GM13976 (cell line): ENCODE results near the gene EGLN1.

Experiments used
- DNase-seq: peaks from one replicate; pipeline ENCODE4 v3.0.0; 2012; ENCODE audit warnings: low spot score
- CTCF ChIP-seq: IDR thresholded peaks from 2 replicates; pipeline ENCODE4 v1.5.1; 2012; ENCODE audit warnings: borderline replicate concordance, mild to moderate bottlenecking; ENCODE audit not compliant: insufficient read depth; ENCODE audit errors: extremely low read depth, missing control alignments, control extremely low read depth
- in situ Hi-C: fragments of 300-500 bp; cut with MboI; formaldehyde crosslinking; loops from one replicate; pipeline ENCODE4 v1.12.0; 2022; ENCODE audit warnings: low sequenced_read_pairs, mixed read lengths, inconsistent platforms; ENCODE audit not compliant: unreplicated experiment

EGLN1 gene

GRCh38 chr1:231363624-231364023 lies 58.5 kb downstream of the EGLN1 start:
- TF ChIP-seq CTCF = no peak
- in situ Hi-C loops = no loop called here
- no peak for DNase-seq

- in situ Hi-C loops = no loop called here
- TF ChIP-seq CTCF = no peak
- no peak for DNase-seq
Observed at GRCh38 chr1:231362325-231362724, 59.8 kb downstream of the EGLN1 start.

- TF ChIP-seq CTCF = no peak
- no peak for DNase-seq
- in situ Hi-C loops = loop anchor here (5.0 kb wide), 1 partner anchor 228 kb away; no protein-coding TSS in a partner anchor
Observed at GRCh38 chr1:231359113-231359512, 63.0 kb downstream of the EGLN1 start.

GRCh38 chr1:231357831-231358354 lies 64.2 kb downstream of the EGLN1 start:
- DNase-seq = peak; percentile 68
- TF ChIP-seq CTCF = peak; percentile 67

GRCh38 chr1:231357187-231357772 lies 64.8 kb downstream of the EGLN1 start:
- no peak for TF ChIP-seq CTCF
- in situ Hi-C loops = loop anchor here (5.0 kb wide), 1 partner anchor 230 kb away; no protein-coding TSS in a partner anchor
- no peak for DNase-seq

More at GRCh38 chr1:231357831-231358354, 64.2 kb downstream of the EGLN1 start:
- in situ Hi-C loops = loop anchor here (5.0 kb wide), 1 partner anchor 229 kb away; no protein-coding TSS in a partner anchor

GRCh38 chr1:231355171-231355570 lies 66.9 kb downstream of the EGLN1 start:
- in situ Hi-C loops = loop anchor here (5.0 kb wide), 1 partner anchor 232 kb away; no protein-coding TSS in a partner anchor
- DNase-seq = no peak
- no peak for TF ChIP-seq CTCF
